Adipocyte (in vitro differentiated cells): ENCODE data around the gene GATD1.

ENCODE experiments used
- DNase-seq: peaks from one replicate; pipeline ENCODE4 v3.0.0-alpha.2; 2015; ENCODE audit warnings: low read depth
- H3K27me3 ChIP-seq: replicated peaks from 2 replicates; pipeline ENCODE4 v1.7.0; 2013; ENCODE audit warnings: mild to moderate bottlenecking, low read length, moderate library complexity; ENCODE audit not compliant: control insufficient read depth, insufficient read depth
- H3K36me3 ChIP-seq: 2 replicates; pipeline ENCODE4 v1.7.0; 2013; ENCODE audit warnings: low read length, mild to moderate bottlenecking, moderate library complexity; ENCODE audit not compliant: control insufficient read depth, insufficient read depth, severe bottlenecking
- H3K4me1 ChIP-seq: 2 replicates; pipeline ENCODE4 v1.7.0; 2013; ENCODE audit warnings: mild to moderate bottlenecking, low read length, moderate library complexity; ENCODE audit not compliant: control insufficient read depth, insufficient read depth
- H3K4me3 ChIP-seq: 2 replicates; pipeline ENCODE4 v1.7.0; 2013; ENCODE audit warnings: mild to moderate bottlenecking, low read length, moderate library complexity
- H3K9ac ChIP-seq: 2 replicates; pipeline ENCODE4 v1.7.0; 2013; ENCODE audit warnings: mild to moderate bottlenecking, low read length, moderate library complexity
- H3K9me3 ChIP-seq: 2 replicates; pipeline ENCODE4 v1.7.0; 2013; ENCODE audit warnings: mild to moderate bottlenecking, low read length, moderate library complexity; ENCODE audit not compliant: control insufficient read depth

Gene GATD1

DNA sequence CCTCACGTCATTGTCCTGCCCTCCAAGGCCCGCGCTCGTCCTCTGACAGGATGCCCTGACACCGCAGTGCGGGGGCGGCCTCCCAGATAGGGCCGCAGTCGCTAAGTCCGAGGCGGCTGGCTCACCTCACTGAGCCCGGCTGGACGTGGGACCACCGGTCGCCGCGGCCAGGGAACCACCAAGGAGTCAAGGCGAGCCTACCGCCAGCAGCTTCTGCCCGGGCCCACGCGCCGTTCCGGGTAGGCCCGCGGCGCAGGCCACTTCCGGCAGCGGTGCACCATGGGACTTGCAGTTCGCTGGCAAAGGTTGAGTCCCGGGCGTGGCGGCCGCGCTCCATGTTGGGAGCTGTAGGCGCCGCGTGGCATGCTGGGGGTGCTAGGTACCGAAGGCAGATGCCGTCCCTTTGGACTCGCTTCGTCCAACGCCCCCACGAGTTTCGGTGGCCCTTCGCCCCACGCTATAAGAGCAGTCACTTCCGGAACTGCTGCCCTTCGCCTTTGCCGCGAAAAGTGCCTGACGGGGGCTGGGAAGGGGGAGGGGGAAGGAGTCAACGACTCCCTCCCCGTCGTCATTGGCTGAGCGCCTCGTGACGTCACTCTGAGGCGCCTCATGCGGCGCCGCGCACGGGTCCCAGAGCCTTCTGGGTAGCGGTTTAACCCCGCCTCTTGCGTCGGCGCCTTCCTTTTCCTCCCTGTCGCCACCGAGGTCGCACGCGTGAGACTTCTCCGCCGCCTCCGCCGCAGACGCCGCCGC lies 32.2 kb upstream of the GATD1 start, which contains the start of gene RPLP2:
Gene RPLP2 (plus strand): TSS at position 681 of the 753 bp plus-strand sequence. CDS start 268 bp downstream, outside the sequence.
- Histone ChIP-seq H3K4me3 (peak within 1 kb of the TSS; percentile 89), H3K36me3 (peaks cover 34% of the 10 kb centered on the region), H3K9ac (peak within 1 kb of the TSS; percentile 99), H3K4me1 (peaks cover 47% of the 10 kb centered on the region), H3K9me3 (no peaks in the 10 kb centered on the region), H3K27me3 (no peaks in the 10 kb centered on the region)
- peak; percentile 99 for DNase-seq

DNA sequence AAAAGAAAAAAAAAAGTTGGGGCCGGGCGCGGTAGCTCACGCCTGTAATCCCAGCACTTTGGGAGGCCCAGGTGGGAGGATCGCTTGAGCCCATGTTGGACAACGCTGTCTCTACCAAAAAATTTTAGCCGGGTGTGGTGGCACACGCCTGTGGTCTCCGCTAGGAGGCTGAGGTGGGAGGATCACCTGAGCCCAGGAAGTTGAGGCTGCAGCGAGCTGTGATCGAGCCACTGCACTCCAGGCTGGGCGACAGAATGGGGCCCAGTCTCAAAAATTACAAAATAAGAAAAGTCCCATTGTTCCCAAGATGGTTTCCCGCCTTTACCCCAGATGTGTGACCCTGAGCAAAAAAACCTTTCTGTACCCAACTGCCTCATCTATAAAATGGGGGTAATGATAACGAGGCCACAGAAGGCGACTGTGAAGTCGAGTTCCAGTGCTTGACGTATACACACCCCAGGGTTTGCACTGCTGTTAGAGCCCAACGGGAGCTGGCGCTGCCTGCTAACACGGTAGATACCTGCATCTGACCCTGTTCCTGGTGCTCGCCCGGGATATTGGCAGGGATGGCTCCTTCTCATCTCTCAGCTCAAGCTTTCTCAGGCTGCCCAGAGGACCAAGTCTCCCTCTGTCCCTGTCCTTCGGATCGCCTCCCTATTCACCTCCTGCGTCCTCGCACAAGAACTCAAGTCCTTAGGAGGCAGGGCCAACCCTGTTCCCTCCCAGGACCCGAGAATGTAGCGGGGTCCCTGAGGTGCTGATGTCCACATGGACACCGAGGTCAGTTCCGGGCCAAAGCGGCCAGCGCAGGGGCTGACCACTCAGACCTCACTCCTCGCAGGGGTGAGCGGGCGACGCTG lies 31.4 kb upstream of the GATD1 start:
- Histone ChIP-seq H3K27me3 (no peaks in the 10 kb centered on the region), H3K36me3 (peaks cover 31% of the 10 kb centered on the region), H3K9ac (peak overlapping the region; percentile 99), H3K4me1 (peaks cover 51% of the 10 kb centered on the region), H3K4me3 (peak overlapping the region; percentile 89), H3K9me3 (no peaks in the 10 kb centered on the region)
- DNase-seq, result no peak

- Histone ChIP-seq H3K27me3 (no peaks in the 10 kb centered on the region), H3K9me3 (no peaks in the 10 kb centered on the region), H3K36me3 (peaks cover 29% of the 10 kb centered on the region), H3K4me3 (peak overlapping the region; percentile 82), H3K4me1 (peaks cover 26% of the 10 kb centered on the region), H3K9ac (peak overlapping the region; percentile 88)
- DNase-seq, result no peak
Measured at GRCh38 chr11:804599-804964, 27.3 kb upstream of the GATD1 start.

DNA sequence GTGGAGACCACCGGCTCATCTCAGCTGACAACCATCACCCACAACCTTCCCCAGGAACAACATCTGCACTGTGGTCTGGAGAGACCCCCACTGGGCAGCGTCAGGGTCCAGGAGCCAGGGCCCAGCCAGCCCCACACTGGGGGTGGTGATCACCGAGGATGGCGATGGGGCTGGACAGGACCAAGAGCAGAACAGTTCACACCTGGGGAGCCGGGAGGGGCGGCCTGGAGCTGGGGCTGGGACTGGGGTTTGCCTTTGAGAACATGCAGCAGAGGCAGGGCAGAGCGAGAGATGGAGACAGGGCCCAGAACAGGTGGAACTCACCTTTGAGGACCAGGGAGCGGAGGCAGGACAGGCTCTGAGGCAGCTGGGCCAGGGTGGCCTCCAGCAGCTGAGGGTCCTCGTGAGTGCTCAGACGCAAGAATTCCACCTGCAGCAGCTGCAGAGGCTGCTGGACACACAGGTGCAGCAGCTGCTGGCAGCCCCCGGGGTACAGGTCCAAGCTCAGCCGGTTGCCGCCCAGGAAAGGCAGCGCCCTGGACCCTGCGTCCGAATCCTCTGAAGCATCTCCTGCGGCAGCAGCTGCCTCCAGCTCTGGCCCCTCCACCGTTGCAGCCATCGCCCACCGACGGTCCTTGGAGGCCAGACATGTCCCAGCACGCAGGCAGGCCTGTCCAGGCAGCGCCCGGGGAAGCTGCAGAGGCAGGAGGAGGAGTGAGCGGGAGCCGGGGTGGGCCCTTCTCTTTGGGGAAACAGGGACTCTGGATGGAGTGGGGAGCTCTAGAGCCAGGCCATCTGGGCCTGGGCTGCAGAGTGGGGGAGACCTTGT lies 26.7 kb upstream of the GATD1 start:
- Histone ChIP-seq H3K36me3 (peaks cover 33% of the 10 kb centered on the region), H3K4me3 (peak overlapping the region; percentile 82), H3K9me3 (no peaks in the 10 kb centered on the region), H3K9ac (peak overlapping the region; percentile 88), H3K4me1 (peaks cover 26% of the 10 kb centered on the region), H3K27me3 (no peaks in the 10 kb centered on the region)
- DNase-seq, result peak; percentile 33

DNA sequence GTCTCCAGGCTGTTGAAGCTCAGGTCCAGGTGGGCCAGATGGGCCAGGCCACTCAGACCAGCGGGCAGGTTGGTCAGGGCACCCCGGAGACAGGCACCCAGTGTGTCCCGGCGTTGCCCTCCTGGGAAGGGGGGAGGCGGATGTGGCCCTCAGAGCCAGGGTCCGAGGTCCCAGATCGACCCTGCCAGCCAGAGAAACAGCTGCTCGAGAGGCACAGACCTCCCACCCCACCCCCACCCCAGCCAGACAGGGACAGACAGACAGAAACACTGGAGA lies 26.1 kb upstream of the GATD1 start:
- H3K9me3 ChIP-seq, result no peaks in the 10 kb centered on the region
- no peaks in the 10 kb centered on the region for H3K27me3 ChIP-seq
- H3K4me3 ChIP-seq, result no peak overlapping the region
- H3K4me1 ChIP-seq, result peaks cover 22% of the 10 kb centered on the region
- H3K36me3 ChIP-seq, result peaks cover 33% of the 10 kb centered on the region
- DNase-seq, result no peak
- peak overlapping the region; percentile 88 for H3K9ac ChIP-seq

DNA sequence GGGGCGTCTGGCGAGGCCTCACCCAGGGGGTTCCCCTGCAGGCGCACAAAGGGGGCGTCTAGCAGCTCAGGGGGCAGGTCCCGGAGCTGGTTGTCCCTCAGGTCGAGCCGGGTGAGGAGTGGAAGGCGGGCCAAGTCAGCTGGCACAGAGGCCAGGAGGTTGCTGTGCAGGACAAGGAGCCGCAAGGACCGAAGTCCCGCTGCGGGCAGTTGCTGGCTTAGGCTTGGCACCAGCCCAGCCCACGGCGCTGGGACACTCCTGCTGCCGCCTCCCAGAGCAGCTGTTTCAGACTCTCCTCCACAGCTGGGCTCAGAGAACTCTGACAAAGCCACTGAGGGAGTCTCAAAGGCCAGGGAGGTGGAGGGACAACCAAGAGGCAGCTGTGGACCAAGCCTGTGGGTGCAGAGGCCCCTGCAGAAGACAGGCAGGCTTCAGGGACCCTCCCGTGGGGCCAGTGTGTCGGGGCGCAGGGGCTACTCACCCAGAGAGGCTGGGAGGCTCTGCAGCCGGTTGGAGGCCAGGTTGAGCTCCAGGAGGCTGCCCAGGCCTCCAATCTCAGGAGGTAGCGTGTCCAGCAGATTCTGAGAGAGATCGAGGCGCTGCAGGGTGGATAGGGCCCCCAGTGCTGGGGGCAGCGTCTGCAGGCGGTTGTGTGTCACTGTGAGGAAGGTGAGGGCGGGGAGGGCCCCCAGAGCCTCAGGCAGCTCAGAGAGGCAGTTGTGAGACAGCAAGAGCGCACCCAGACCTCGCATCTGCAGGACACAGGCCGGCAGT lies 25.6 kb upstream of the GATD1 start:
- peaks cover 33% of the 10 kb centered on the region for H3K36me3 ChIP-seq
- no peaks in the 10 kb centered on the region for H3K9me3 ChIP-seq
- H3K4me3 ChIP-seq, result no peak overlapping the region
- peaks cover 20% of the 10 kb centered on the region for H3K4me1 ChIP-seq
- no peak for DNase-seq
- H3K27me3 ChIP-seq, result no peaks in the 10 kb centered on the region
- peak overlapping the region; percentile 88 for H3K9ac ChIP-seq

GRCh38 chr11:802018-802617 lies 24.8 kb upstream of the GATD1 start:
- H3K4me1 ChIP-seq, result peaks cover 20% of the 10 kb centered on the region
- DNase-seq, result no peak

GRCh38 chr11:801097-801780 lies 24.0 kb upstream of the GATD1 start:
- peaks cover 29% of the 10 kb centered on the region for H3K4me1 ChIP-seq
- no peak overlapping the region for H3K9ac ChIP-seq
- H3K36me3 ChIP-seq, result peaks cover 33% of the 10 kb centered on the region
- H3K9me3 ChIP-seq, result no peaks in the 10 kb centered on the region
- DNase-seq, result no peak
- no peak overlapping the region for H3K4me3 ChIP-seq
- no peaks in the 10 kb centered on the region for H3K27me3 ChIP-seq

More at GRCh38 chr11:802018-802617, 24.8 kb upstream of the GATD1 start:
- no peaks in the 10 kb centered on the region for H3K9me3 ChIP-seq
- no peak overlapping the region for H3K9ac ChIP-seq
- no peaks in the 10 kb centered on the region for H3K27me3 ChIP-seq
- peaks cover 33% of the 10 kb centered on the region for H3K36me3 ChIP-seq
- no peak overlapping the region for H3K4me3 ChIP-seq

- peaks cover 24% of the 10 kb centered on the region for H3K4me1 ChIP-seq
- H3K9me3 ChIP-seq, result no peaks in the 10 kb centered on the region
- H3K27me3 ChIP-seq, result no peaks in the 10 kb centered on the region
- H3K4me3 ChIP-seq, result no peak overlapping the region
- DNase-seq, result no peak
- peaks cover 33% of the 10 kb centered on the region for H3K36me3 ChIP-seq
- no peak overlapping the region for H3K9ac ChIP-seq
Measured at GRCh38 chr11:800473-800872, 23.2 kb upstream of the GATD1 start.
